Stimulated activated CD8-positive, alpha-beta memory T cell treated with anti-CD3 and anti-CD28 coated beads, Interleukin-12 subunit alpha, Interleukin-12 subunit beta, amount 100 ng/mL, for 24 hours (primary cell): ENCODE data around the gene HHATL.

ENCODE experiments used
- DNase-seq: peaks from one replicate; pipeline ENCODE4 v3.0.0-alpha.2; 2020; ENCODE audit errors: extremely low read depth

HHATL gene

GRCh38 chr3:42712688-42713372 is 10.2 kb upstream of the HHATL start:
- DNase-seq: no peak

- no peak for DNase-seq
Measured at GRCh38 chr3:42712344-42712648, 9.7 kb upstream of the HHATL start.

DNA sequence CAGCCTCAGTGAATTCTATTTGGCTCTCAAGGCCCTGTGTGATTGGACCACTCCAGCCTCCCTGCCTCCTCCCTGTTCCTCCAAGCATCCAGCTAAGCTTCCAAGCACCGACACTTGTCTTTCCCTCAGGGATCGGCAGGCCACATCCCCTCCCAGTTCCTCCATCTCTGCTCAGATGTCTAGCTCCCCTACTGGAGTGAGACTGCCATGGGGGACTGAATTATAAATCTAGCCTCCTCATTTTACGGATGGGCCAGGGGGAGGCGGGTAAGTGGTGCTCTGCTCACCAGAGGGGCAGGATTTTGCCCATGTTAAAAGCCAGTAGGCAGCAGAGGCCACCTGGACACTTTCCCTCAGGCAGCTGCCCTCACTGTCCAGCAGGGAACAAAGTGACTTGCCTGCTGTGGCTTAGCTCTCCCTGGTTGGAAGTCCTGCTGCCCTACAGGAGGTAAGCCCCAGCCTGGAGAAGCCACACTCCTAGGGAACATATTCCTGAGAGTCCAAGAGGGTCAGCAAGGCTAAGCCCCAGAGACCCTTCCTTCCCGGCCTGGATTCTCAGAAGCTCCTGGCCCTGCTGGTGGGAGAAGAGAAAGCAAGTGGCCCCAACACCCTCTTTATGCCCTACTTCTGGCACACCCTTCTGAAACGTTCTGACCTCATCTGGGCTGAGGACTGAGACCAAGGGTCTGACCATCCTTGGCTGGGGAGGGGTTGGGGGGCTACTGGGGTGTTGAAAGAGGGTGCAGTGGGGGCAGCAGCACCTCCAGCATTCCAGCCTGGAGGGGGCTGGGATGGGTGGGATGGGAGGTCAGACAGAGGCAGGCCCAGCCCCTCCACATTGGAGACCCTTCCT is 9.1 kb upstream of the HHATL start:
- DNase-seq: no peak

DNA sequence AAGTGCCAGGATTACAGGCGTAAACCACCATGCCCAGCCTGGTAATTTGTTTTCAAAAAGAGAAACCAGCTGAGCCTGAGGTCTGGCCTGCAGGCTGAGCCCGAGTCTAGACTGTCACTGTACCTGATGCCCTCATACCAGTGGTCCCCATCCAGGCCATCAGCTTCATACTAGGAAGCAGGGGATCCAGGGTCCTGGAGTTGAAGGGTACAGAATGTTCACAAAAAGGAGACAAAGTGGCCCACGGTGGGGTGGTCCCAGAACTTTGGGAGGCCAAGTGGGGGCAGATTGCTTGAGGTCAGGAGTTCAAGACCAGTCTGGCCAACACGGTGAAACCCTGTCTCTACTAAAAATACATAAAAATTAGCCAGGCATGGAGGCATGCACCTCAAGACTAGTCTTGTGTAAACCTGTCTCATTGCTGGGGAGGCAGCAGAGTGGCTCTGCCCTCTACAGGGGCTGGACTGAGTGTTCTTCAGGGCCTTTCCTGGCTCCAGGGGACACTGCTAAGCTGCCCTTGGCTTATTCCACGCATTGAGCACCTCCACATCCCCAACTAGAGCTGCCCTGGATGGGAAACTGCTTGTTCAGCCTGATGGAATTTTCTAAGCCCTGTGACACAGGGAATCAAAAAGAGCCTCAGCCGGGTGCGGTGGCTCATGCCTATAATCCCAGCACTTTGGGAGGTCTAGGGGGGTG is 7.9 kb upstream of the HHATL start:
- no peak for DNase-seq

DNA sequence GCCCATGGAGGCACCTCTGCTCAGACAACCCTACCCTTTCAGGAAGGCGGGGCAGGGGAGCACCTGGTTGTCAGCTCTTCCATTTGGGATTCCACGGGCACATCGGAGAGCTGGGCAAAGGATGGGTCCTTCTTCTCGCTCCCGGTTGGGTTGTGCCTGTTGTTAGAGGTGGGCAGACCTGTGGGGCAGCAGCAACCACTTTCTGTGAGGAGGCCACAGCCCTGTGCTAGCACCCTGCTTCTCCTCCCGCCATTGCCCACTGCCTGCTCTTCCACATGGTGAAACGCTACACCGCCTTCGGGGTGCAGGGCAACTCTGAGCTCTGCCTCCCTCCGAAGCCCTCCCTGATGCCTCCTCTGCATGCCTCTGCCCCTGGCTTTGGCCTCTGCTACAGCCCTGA is 7.0 kb upstream of the HHATL start:
- DNase-seq: no peak

GRCh38 chr3:42708611-42709151 is 6.1 kb upstream of the HHATL start:
- DNase-seq: no peak

DNA sequence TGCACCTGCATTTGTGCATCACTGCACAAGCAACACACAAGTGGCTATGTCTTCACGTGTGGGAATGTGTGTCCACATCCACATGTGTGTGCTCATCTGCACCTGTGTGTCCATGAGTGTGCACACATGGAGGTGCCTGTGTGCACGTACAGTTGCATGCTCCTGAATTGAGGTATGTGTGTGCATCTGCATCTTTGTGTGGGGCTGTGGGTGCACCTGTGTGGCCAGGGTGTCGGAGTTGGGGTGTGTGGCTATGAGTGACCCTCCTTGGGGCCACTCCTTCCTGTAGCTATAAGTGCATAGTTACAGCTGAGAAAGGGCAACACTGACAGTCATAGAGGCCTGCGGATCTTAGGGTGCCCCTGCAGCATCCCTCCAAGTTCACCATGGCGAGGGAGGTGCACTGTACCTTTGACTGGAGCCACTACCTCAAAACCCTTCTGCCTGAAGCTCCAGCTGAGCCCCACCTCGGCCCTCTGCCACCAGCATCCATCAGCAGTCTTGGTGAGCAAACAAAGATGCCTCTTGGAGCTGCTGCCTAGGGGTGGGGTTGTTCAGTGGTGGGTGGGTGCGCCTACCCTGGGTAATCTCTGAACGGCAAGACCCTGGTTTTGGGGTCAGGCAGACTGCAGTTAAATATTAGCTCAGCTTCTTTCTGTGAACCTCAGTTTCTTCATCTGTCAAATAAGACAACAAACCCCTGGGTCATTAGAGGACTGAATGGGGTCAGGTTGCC is 5.2 kb upstream of the HHATL start:
- no peak for DNase-seq

DNA sequence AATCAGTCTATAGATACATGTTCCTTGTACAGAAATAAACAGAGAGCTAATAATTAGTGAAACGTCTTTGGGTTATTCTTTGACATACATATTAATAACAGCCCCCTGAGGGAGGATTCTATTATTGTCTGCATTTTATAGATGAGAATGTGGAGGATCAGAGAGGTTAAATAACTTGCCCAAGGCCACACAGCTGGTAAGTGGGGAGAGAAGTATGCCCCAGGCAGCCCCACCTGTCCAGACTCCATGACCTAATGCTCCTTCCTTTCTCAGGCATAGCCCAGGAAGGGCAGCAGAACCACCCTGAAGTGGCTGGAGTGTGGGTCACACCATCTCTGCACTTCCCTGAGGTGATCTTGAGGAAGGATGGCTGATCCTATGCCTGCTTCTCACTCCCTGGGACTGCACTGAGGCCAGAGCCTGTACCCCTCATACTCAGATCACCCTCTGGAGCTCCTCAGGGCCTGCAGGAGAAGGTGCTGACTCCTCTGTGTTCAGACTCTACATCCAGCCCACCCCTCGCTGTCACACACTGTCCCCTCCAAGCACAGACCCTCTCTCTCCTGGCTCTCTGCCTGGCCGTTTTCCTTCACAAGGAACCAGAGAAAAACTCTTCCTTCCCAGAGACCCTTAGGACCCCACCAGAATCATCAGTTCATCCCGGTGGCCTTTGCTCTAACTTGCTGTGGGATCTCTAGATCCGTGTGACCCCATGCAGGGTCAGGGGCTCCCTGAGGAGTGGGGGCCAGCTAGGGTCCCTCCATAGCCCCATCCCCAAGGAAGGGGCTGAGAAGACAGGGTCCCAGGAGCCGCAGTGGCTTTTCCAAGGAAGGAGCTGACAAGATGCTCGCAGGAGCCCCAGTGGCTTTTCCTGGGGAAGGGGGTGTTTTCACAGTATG is 4.4 kb upstream of the HHATL start:
- no peak for DNase-seq

- DNase-seq: no peak
Measured at GRCh38 chr3:42705962-42706585, 3.5 kb upstream of the HHATL start.

GRCh38 chr3:42705058-42705767 is 2.6 kb upstream of the HHATL start:
- no peak for DNase-seq

DNA sequence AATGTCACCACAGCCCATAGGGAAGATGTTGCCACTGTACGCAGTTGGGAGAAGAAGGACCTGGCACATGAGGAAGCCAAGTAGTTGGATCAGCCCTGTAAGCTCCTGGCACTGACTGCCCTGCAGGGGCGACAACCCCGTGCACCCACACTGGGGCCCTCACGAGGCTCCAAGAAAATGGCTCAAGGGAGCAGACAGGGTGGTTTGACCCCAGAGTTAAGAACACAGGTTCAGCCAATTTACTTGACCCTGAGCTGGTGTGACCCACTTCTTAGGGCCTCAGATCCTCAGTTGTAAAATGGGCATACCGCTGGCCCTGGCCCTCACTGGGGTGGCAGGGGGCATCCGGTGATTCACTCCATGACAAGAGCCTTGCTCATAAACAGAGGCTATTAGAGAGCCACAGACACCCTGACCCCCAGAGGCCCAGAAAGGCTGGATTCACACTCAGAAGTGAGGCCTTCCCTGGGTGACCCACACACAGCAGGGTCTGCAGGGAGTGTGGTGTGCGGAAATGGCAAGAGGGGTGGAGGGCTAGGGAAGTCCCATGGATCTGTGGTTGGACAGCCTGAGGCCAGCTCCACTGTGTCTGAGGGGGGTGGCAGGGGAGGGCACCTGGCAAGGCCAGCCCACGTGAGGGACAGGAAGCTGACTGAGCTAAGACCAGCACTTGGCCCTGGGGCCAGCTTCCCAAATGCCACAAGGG is 1.7 kb upstream of the HHATL start:
- DNase-seq: no peak

- DNase-seq: no peak
Measured at GRCh38 chr3:42703695-42704025, 1.1 kb upstream of the HHATL start.

DNA sequence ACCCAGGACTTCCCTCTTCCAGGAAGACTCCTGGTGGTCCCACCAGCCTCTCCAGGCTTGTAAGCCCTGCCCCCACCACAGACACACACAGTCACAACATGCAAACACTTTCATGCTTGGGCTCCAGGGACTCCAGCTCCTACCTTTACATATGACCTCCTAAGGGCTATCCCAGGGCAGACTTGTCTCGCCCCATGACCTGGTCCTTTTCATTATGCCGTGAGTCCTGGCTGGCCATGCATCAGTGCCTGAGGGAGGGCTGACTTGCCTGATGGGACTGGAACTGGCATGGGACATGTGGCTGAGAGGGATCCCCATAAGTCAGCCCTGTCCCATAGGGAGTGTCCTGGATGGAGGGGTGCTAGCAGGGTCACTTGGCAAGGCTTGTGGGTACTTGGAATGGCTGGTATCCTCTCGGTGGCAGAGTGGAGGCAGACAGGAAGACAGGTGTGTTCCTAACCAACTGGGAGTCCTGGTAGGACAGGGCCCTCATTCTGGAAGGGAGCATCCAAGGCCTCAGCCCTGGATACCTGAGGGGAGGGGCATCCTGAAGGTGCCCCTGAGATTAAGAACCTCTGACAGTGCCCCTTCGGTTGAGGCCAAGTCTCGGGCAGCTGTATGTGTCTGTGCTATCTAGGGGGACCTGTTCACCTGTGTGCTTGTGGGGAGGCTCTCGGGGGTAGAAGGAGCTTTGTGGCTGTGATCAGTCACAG is 540 bp upstream of the HHATL start:
- no peak for DNase-seq

- DNase-seq: no peak
Measured at GRCh38 chr3:42701371-42702065, 1.1 kb downstream of the HHATL start.

- DNase-seq: no peak
Measured at GRCh38 chr3:42700366-42701288, 2.0 kb downstream of the HHATL start.

- no peak for DNase-seq
Measured at GRCh38 chr3:42699511-42699971, 3.1 kb downstream of the HHATL start.

DNA sequence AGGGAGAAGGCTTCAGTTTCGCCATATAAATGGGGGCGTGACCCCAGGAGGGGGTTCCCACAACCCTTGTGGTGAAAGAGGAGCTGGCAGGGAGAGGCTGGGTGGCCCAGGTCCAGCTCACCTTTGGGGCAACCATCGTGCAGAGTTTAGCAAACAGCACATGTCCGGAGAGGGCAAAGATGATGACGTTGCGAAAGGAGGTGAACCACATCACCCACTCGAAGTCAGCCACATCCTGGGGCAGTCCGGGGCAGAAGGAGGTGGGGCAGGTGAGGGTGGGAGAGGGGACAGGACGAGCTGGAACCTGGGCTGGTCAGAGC is 3.7 kb downstream of the HHATL start:
- no peak for DNase-seq
